Skeletal muscle cell (primary cell): ENCODE data around the gene RHOJ.
"Not testable (repeated sequence)": the region's sequence is repeated elsewhere in the genome, so short reads cannot be mapped to it uniquely, and the experiment has no call there.

ENCODE experiments used
- DNase-seq: peaks from one replicate; pipeline ENCODE4 v3.0.0-alpha.2; 2010; ENCODE audit warnings: low read depth
- H3K4me3 ChIP-seq: 2 replicates; pipeline ENCODE4 v1.5.1; 2011; ENCODE audit warnings: low read depth, mild to moderate bottlenecking, control low read depth, low read length, moderate library complexity

RHOJ gene

DNA sequence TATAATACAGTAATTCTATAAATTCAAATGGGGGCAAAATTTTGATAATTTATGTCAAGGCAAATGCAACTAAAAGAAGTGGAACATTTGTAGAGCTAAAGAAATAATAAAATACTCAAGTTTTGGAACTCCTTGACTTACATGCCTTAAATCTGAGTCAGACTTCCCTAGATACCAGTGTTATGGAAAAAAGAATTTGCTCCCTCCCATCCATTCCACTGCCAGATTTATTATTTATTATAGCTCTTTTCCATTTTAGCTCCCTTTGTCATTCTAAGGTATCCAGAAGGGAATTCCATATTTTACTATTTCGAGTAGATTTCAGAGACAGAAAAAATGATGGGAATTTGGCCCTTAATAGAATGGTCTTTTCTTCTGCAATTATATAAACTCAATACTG lies 44.0 kb downstream of the RHOJ start:
- DNase-seq, result no peak
- no peak overlapping the region for H3K4me3 ChIP-seq

DNA sequence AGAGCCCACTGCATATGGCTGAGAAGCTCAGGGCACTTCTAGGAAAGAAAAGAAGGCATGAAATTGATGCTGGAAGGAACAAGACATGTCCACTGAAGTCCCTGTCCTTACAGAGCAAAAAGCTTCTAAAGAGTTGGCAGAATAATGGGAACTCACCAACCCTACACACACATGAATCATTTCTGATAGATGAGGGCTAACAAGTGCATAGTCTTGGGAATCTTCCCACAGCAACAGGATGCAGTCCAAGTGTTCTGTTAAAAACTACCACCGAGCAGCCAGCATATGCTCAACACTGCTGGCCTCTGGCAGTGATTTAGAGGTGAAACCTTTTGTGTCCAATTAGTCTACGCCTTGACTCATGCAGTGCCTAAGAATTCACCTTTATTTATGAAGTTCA lies 44.8 kb downstream of the RHOJ start:
- H3K4me3 ChIP-seq, result no peak overlapping the region
- no peak for DNase-seq

- DNase-seq, result no peak
- no peak overlapping the region for H3K4me3 ChIP-seq
Measured at GRCh38 chr14:63257299-63257698, 53.1 kb downstream of the RHOJ start.

DNA sequence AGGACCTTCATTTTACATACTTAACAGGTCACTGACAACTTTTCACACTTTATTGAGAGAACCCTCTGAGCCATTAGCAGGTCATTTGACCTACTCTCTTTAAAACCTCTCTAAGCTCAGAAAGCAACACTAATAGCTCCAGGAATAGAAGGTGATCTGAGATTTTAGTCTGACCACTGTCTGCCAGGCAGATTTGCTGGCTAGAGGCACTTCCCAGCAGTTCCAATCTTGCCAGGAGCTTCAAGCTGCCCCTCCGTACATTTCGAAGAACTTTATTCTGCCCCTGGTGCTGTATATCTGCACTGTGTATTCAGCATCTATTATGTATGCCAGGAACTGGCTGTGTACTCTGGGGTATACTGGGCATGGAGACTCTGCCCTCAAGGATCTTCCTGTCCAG lies 58.2 kb downstream of the RHOJ start:
- DNase-seq, result no peak
- no peak overlapping the region for H3K4me3 ChIP-seq

- no peak overlapping the region for H3K4me3 ChIP-seq
- no peak for DNase-seq
Measured at GRCh38 chr14:63266106-63266505, 61.9 kb downstream of the RHOJ start.

GRCh38 chr14:63267171-63267570 lies 62.9 kb downstream of the RHOJ start:
- DNase-seq, result no peak
- no peak overlapping the region for H3K4me3 ChIP-seq

GRCh38 chr14:63268771-63269170 lies 64.5 kb downstream of the RHOJ start:
- no peak overlapping the region for H3K4me3 ChIP-seq
- no peak for DNase-seq

DNA sequence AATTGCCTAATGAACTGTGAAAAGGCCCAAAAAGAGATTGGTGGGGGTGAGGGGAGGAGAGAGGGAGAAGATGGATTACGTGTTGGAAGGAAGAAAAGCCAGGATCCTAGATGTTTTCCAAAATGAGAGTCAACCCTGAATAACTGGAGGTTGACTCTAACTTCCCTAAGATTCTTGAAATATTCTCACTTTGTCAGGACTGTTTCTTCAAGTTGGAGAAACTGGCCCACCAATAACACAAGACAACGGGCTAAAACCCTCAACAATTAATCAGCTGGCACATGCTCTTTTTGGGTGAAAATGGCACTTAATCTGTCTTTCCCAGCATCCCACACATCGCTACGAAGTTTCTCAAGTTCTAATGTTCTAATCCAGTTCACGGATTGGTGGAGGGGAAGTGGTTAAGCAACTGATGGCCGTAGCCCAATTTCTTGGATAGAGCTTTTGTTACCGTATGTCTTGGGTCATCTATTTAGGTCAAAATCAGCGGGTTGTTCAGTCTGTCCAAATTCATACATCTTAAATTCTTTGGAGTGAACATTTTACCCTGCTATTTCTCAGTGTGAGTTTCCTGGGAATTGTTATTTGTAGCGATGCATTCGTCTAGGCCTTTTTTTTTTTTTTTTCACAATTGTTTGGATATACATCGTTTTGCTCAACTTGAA lies 65.5 kb downstream of the RHOJ start:
- no peak overlapping the region for H3K4me3 ChIP-seq
- no peak for DNase-seq

GRCh38 chr14:63273129-63273528 lies 68.9 kb downstream of the RHOJ start:
- H3K4me3 ChIP-seq, result no peak overlapping the region
- no peak for DNase-seq

DNA sequence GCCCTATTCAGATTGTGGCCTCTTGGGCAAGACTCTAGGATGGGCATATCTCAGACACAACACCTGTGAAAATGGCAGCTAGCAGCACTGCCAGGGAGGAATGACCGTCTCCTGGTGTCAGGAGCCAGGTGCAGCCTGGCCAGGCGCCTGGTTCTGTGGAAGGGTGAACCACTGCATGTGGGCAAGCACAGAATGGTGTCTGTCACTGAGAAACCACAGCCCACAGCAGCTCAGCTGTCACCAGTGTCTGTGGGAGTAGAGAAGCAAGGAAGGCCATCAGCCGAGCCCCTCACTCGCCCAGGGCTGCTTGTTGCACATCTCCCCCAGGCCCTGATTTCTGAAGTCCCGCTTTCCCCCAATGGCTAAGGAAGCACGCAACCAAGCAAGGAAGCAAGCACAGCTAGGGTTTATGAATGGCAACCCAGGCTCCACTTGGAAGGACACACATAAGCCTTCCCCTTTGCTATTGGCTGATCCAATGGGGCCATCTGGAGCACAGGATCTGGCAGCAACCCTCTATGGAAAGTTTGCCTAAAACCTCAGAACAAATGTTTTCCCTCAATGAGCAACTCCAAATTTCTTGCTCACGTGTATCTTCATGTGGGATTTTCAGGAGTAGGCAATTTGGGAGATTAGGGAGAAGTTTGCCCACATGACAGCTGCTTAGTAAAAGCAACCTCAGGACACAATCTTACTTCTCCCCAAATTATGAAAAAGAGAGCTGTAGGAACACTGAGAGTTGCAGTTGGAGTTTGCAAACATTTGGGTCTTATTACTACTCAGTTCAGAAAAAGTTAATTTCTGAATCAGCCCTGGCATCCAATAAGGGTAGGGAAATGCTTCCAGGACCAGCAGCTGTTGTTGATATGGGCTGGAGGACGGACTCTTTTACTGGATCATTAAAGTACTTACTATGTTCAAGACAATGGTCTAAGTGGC lies 69.7 kb downstream of the RHOJ start:
- DNase-seq, result no peak
- no peak overlapping the region for H3K4me3 ChIP-seq

GRCh38 chr14:63275611-63276010 lies 71.4 kb downstream of the RHOJ start:
- no peak for DNase-seq
- no peak overlapping the region for H3K4me3 ChIP-seq

DNA sequence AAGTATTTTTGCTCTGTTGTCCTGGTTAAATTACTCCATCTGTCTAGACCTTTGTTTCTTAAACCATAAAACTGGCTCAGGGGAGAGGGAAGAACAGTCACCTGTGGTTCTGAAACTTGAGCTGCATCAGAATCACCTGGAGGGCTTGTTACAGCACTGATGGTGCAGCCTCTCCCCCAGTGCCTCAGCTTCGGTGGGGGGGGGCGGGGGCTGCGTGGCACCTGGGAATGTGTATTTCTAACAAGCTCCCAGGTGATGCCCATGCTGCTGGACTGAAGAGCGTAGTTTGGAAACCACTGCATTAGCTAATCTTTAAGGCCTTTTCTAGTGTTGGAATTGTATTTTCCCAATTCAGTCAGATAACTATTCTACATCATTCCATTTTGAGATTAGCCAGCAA lies 71.8 kb downstream of the RHOJ start:
- H3K4me3 ChIP-seq, result no peak overlapping the region
- no peak for DNase-seq

- DNase-seq, result peak; percentile 10
Measured at GRCh38 chr14:63276492-63277342, 72.5 kb downstream of the RHOJ start.

GRCh38 chr14:63277591-63278183 lies 73.4 kb downstream of the RHOJ start:
- no peak overlapping the region for H3K4me3 ChIP-seq
- DNase-seq, result no peak

More at GRCh38 chr14:63276492-63277342, 72.5 kb downstream of the RHOJ start:
- H3K4me3 ChIP-seq, result no peak overlapping the region

DNA sequence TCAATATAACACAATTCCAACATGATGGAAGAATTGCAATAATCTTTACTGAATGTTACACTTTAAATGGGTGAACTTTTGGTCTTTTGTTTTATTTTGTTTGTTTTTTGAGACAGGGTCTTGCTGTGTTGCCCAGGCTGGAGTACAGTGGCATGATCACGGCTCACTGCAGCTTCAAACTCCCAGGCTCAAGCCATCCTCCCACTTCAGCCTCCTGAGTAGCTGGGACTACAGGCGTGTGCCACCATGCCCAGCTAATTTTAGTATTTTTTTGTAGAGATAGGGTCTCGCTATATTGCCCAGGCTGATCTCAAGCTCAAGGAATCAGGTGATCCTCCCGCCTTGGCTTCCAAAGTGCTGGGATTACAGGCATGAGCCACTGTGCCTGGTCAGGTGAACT lies 75.7 kb downstream of the RHOJ start:
- DNase-seq, H3K4me3 ChIP-seq: not testable (repeated sequence)

- no peak overlapping the region for H3K4me3 ChIP-seq
- DNase-seq, result no peak
Measured at GRCh38 chr14:63282997-63283883, 79.0 kb downstream of the RHOJ start.

- DNase-seq, result no peak
- no peak overlapping the region for H3K4me3 ChIP-seq
Measured at GRCh38 chr14:63283884-63284248, 79.6 kb downstream of the RHOJ start.

DNA sequence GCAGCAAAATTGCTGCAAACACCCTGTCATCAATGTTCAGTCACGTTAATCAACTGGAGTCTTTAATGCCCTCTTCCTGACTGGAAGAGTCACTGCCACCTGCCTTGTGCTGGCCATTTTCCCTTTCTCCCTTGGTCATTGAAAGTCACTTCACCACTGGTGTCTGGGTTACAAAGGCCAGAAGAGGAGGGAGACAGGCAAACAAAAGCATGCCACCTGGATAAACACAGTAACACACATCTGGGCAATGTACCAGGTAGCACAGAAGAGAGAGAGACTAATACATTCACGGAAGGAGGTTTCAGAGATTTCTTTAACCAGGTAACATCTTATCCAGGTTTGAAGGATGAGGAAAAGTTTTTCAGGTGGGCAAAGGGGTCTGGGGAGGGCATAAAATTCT lies 81.8 kb downstream of the RHOJ start:
- no peak overlapping the region for H3K4me3 ChIP-seq
- no peak for DNase-seq
